B cell (primary cell): ENCODE measurements around the gene TXNRD3. TPM values are rescaled to one million over a fixed set of nuclear protein-coding genes. Genes with fewer than 3 reads are reported as not detected.

Experiments used
- ATAC-seq: fragments of 200-7000 bp; cut with Tn5 transposase; one replicate; pipeline ENCODE4 v1.10.0; 2021; ENCODE audit warnings: low read depth, mild to moderate bottlenecking, moderate number of reproducible peaks, moderate library complexity
- CTCF ChIA-PET: fragments of 350-600 bp; sonication (Branson Sonifier 250); formaldehyde crosslinking; loops from one replicate; lab custom pipeline; 2021; ENCODE audit warnings: antibody characterized with exemption, inconsistent platforms; lab: Charles Lee
- POLR2A ChIA-PET: fragments of 350-600 bp; sonication (Branson Sonifier 250); formaldehyde crosslinking; loops from one replicate; lab custom pipeline; 2021; ENCODE audit warnings: antibody characterized with exemption; lab: Charles Lee
- DNase-seq: peaks from one replicate; pipeline ENCODE4 v3.0.0; 2013
- H2AFZ ChIP-seq: 2 replicates; pipeline ENCODE4 v1.6.1; 2012; ENCODE audit warnings: mild to moderate bottlenecking, low read depth, low read length; ENCODE audit not compliant: insufficient read depth, poor library complexity, severe bottlenecking
- H3K27ac ChIP-seq, 2 donors: 1 replicate in 1 of 2; 2 replicates in 1 of 2; pipeline ENCODE4 v1.5.1; 2012 to 2013; ENCODE audit warnings: low read length in 2 of 2, mild to moderate bottlenecking in 2 of 2, moderate library complexity in 1 of 2
- H3K27me3 ChIP-seq, 4 experiments: fragments of 200-600 bp in 1 of 4; sonication (generic) in 1 of 4; replicated peaks in 1 of 4; 1 replicate in 2 of 4; 2 replicates in 2 of 4; pipeline versions ENCODE4 v1.6.1 to v1.7.0; 2013 to 2016; ENCODE audit warnings: low read length in 3 of 4, mild to moderate bottlenecking in 2 of 4, mixed read lengths in 1 of 4, moderate library complexity in 1 of 4; ENCODE audit not compliant: insufficient read depth in 4 of 4, control insufficient read depth in 3 of 4; ENCODE audit errors: control extremely low read depth in 1 of 4
- H3K36me3 ChIP-seq, 2 experiments: replicated peaks in 1 of 2; 1 replicate in 1 of 2; 2 replicates in 1 of 2; pipeline versions ENCODE4 v1.6.1 to v1.7.1; 2013; ENCODE audit warnings: low read length in 1 of 2; ENCODE audit not compliant: insufficient read depth in 2 of 2, control insufficient read depth in 1 of 2; ENCODE audit errors: control extremely low read depth in 1 of 2, extremely low read depth in 1 of 2
- H3K4me1 ChIP-seq, 2 donors: fragments of 200-600 bp in 1 of 2; sonication (generic) in 1 of 2; 1 replicate in 1 of 2; 2 replicates in 1 of 2; pipeline versions ENCODE4 v1.5.1 to v1.6.1; 2013 to 2017; ENCODE audit warnings: low read length in 2 of 2; ENCODE audit not compliant: control insufficient read depth in 2 of 2, insufficient read depth in 2 of 2
- H3K4me2 ChIP-seq: replicated peaks from 2 replicates; pipeline ENCODE3; 2012; ENCODE audit warnings: mild to moderate bottlenecking, low read depth, low read length; ENCODE audit not compliant: poor library complexity, severe bottlenecking
- H3K4me3 ChIP-seq, 5 experiments: fragments of 200-600 bp in 1 of 5; sonication (generic) in 1 of 5; 1 replicate in 3 of 5; 2 replicates in 2 of 5; pipeline versions ENCODE4 v1.5.1 to v1.7.0; 2011 to 2016; ENCODE audit warnings: low read length in 4 of 5, mild to moderate bottlenecking in 4 of 5, low read depth in 2 of 5, control low read depth in 1 of 5, moderate library complexity in 1 of 5; ENCODE audit not compliant: insufficient read depth in 1 of 5; ENCODE audit errors: control extremely low read depth in 1 of 5, extremely low read depth in 1 of 5
- H3K79me2 ChIP-seq: fragments of 200-600 bp; sonication (generic); one replicate; pipeline ENCODE4 v1.6.0; 2016; ENCODE audit warnings: low read length; ENCODE audit not compliant: control insufficient read depth, insufficient read depth
- H3K9ac ChIP-seq: fragments of 200-600 bp; sonication (generic); 2 replicates; pipeline ENCODE4 v1.6.1; 2017; ENCODE audit warnings: mild to moderate bottlenecking, low read length, moderate library complexity
- H3K9me3 ChIP-seq, 3 donors: one replicate each; pipeline versions ENCODE4 v1.6.1 to v1.7.1; 2013; ENCODE audit warnings: low read length in 2 of 3; ENCODE audit not compliant: control insufficient read depth in 2 of 3, insufficient read depth in 1 of 3; ENCODE audit errors: control extremely low read depth in 1 of 3
- H4K20me1 ChIP-seq: 2 replicates; pipeline ENCODE4 v1.6.0; 2012; ENCODE audit warnings: mild to moderate bottlenecking, low read length; ENCODE audit not compliant: insufficient read depth, control insufficient read depth, poor library complexity, severe bottlenecking
- H3K27ac Mint-ChIP-seq: one replicate; pipeline ENCODE4 v1.8.0; 2021; ENCODE audit warnings: mixed read lengths
- H3K27me3 Mint-ChIP-seq: one replicate; pipeline ENCODE4 v1.8.0; 2021; ENCODE audit warnings: mixed read lengths
- H3K4me1 Mint-ChIP-seq: one replicate; pipeline ENCODE4 v1.8.0; 2021; ENCODE audit warnings: mixed read lengths
- H3K4me3 Mint-ChIP-seq: one replicate; pipeline ENCODE4 v1.8.0; 2021; ENCODE audit warnings: mixed read lengths
- H3K9me3 Mint-ChIP-seq: one replicate; pipeline ENCODE4 v1.8.0; 2022; ENCODE audit warnings: mixed read lengths; ENCODE audit not compliant: insufficient read depth
- EZH2 ChIP-seq: IDR thresholded peaks from 2 replicates; pipeline ENCODE4 v1.6.1; 2012; ENCODE audit warnings: borderline replicate concordance, low read depth, mild to moderate bottlenecking, moderate library complexity, low read length; ENCODE audit not compliant: insufficient read depth, poor library complexity, severe bottlenecking
- WGBS: methylation state at CpG from one replicate; pipeline ENCODE4 v1.1.5; 2013; ENCODE audit warnings: missing lambda C conversion rate; ENCODE audit not compliant: insufficient coverage; 5-methylcytosine and 5-hydroxymethylcytosine counted together
- intact Hi-C: fragments of 100-400 bp; cut with micrococcal nuclease; formaldehyde crosslinking; loops from one replicate; pipeline ENCODE4 v1.10.0; 2022
- polyA plus RNA-seq: library from polyadenylated mRNA; depleted of rRNA; stranded (reverse); fragments of >200 nt; gene quantifications from 2 replicates; pipeline ENCODE4 v1.2.3, GENCODE V29; 2012
- total RNA-seq, 2 donors: library from RNA; stranded (reverse); fragments of 120-200 nt in 1 of 2; gene quantifications; 1 replicate in 1 of 2; 2 replicates in 1 of 2; pipeline versions ENCODE4 v1.2.3 to v1.2.4, GENCODE V29; 2013 to 2022
- TF ChIP-seq, protein P1 (sequence below): fragments of 200-600 bp; IDR thresholded peaks from one replicate; pipeline ENCODE4 v1.8.0; 2022; ENCODE audit warnings: antibody characterized with exemption, mild to moderate bottlenecking

The TXNRD3 gene
- total and polyA plus RNA-seq, 2 donors (not counting 1 experiment from before 2014, with no cell fraction given): 0.15 to 0.99 TPM

GRCh38 chr3:126578702-126579101, 76.2 kb downstream of the TXNRD3 start:
- Histone ChIP-seq H3K79me2 (no peaks in the 10 kb centered on the region), H2AFZ (no peak overlapping the region), H3K27ac (no peak overlapping the region), H3K4me1 (no peaks in the 10 kb centered on the region), H3K9me3 (no peaks in the 10 kb centered on the region), H3K36me3 (no peaks in the 10 kb centered on the region), H3K27me3 (no peaks in the 10 kb centered on the region), H3K4me2 (no peak overlapping the region), H3K4me3 (no peak overlapping the region), H3K9ac (no peak overlapping the region), H4K20me1 (no peaks in the 10 kb centered on the region)
- Mint-ChIP-seq H3K27ac (no peak overlapping the region), H3K27me3 (peaks cover 13% of the 10 kb centered on the region), H3K4me3 (no peak overlapping the region), H3K9me3 (no peaks in the 10 kb centered on the region), H3K4me1 (no peaks in the 10 kb centered on the region)
- 89% methylated on average over 7 of the region's 7 CpGs for WGBS
- DNase-seq (no peak), ATAC-seq (no peak)
- TF ChIP-seq, protein P1, sequence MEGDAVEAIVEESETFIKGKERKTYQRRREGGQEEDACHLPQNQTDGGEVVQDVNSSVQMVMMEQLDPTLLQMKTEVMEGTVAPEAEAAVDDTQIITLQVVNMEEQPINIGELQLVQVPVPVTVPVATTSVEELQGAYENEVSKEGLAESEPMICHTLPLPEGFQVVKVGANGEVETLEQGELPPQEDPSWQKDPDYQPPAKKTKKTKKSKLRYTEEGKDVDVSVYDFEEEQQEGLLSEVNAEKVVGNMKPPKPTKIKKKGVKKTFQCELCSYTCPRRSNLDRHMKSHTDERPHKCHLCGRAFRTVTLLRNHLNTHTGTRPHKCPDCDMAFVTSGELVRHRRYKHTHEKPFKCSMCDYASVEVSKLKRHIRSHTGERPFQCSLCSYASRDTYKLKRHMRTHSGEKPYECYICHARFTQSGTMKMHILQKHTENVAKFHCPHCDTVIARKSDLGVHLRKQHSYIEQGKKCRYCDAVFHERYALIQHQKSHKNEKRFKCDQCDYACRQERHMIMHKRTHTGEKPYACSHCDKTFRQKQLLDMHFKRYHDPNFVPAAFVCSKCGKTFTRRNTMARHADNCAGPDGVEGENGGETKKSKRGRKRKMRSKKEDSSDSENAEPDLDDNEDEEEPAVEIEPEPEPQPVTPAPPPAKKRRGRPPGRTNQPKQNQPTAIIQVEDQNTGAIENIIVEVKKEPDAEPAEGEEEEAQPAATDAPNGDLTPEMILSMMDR: no peak
- no peak for TF ChIP-seq EZH2
- CTCF ChIA-PET: no interaction called here
- intact Hi-C loops: no loop called here
- POLR2A ChIA-PET: interaction anchor here (0.7 kb wide), 1 partner anchor 56 kb away, joined by 3 read pairs; no protein-coding TSS in a partner anchor

DNA sequence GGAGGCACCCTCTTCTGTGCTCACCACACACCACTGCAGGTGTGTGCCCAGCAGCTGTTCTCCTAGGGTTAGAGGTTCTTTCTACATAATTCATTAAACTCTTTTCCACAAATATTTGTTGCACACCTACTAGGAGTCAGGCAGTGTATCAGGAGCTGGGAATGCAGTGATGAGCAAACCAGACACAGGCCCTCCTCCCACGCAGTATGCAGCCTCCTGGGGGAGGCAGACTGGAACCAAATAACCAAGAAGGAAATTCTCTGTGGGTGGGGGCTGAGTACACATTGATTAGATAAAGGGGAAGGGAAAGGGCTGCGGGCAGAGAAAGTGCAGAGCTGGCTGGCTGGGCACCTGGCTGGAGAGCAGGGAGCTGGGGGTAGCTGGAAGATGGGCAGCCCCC, 77.7 kb downstream of the TXNRD3 start:
- Histone ChIP-seq H3K4me1 (no peaks in the 10 kb centered on the region), H3K4me3 (no peak overlapping the region), H2AFZ (no peak overlapping the region), H3K79me2 (no peaks in the 10 kb centered on the region), H3K27ac (no peak overlapping the region), H3K9me3 (no peaks in the 10 kb centered on the region), H3K4me2 (no peak overlapping the region), H4K20me1 (no peaks in the 10 kb centered on the region), H3K9ac (no peak overlapping the region), H3K36me3 (no peaks in the 10 kb centered on the region), H3K27me3 (no peaks in the 10 kb centered on the region)
- no peaks in the 10 kb centered on the region for H3K9me3 Mint-ChIP-seq
- ChIA-PET POLR2A (no interaction called here), CTCF (no interaction called here)
- no peaks in the 10 kb centered on the region for H3K4me1 Mint-ChIP-seq
- TF ChIP-seq, protein P1: no peak
- TF ChIP-seq EZH2: no peak
- ATAC-seq (no peak), DNase-seq (no peak)
- H3K27ac Mint-ChIP-seq: no peak overlapping the region
- H3K27me3 Mint-ChIP-seq: peaks cover 17% of the 10 kb centered on the region
- H3K4me3 Mint-ChIP-seq: no peak overlapping the region
- WGBS: 91% methylated on average over 1 of the region's 2 CpGs
- intact Hi-C loops: no loop called here
